H9 (cell line): ENCODE results near the gene ADORA2B. TPM values are rescaled to one million over a fixed set of nuclear protein-coding genes. Genes with fewer than 3 reads are reported as not detected.

Experiments
- DNase-seq: peaks from one replicate; pipeline ENCODE4 v3.0.0-alpha.2; 2017
- H2AFZ ChIP-seq: one replicate; pipeline ENCODE4 v1.6.1; 2013; ENCODE audit warnings: mild to moderate bottlenecking, low read length, control low read depth, moderate library complexity
- H2AK5ac ChIP-seq: 2 replicates; pipeline ENCODE4 v1.6.1; 2013; ENCODE audit warnings: low read length, control low read depth, mixed read lengths; ENCODE audit not compliant: insufficient read length
- H2BK120ac ChIP-seq: one replicate; pipeline ENCODE4 v1.6.1; 2013; ENCODE audit warnings: low read depth, mild to moderate bottlenecking, low read length, control low read depth, inconsistent platforms; ENCODE audit not compliant: poor library complexity, severe bottlenecking
- H2BK12ac ChIP-seq: 2 replicates; pipeline ENCODE4 v1.6.1; 2013; ENCODE audit warnings: low read length, control low read depth, mixed read lengths, low read depth; ENCODE audit not compliant: insufficient read length
- H2BK15ac ChIP-seq: 2 replicates; pipeline ENCODE4 v1.6.1; 2013; ENCODE audit warnings: low read depth, low read length, control low read depth
- H2BK20ac ChIP-seq: one replicate; pipeline ENCODE4 v1.6.1; 2013; ENCODE audit warnings: low read depth, mild to moderate bottlenecking, low read length, control low read depth, inconsistent platforms; ENCODE audit not compliant: poor library complexity, severe bottlenecking
- H2BK5ac ChIP-seq: 2 replicates; pipeline ENCODE4 v1.6.1; 2013; ENCODE audit warnings: low read length, control low read depth, mixed read lengths; ENCODE audit not compliant: insufficient read length
- H3K14ac ChIP-seq: 2 replicates; pipeline ENCODE4 v1.6.1; 2013; ENCODE audit warnings: low read length, control low read depth; ENCODE audit not compliant: insufficient read depth
- H3K18ac ChIP-seq: 2 replicates; pipeline ENCODE4 v1.6.1; 2013; ENCODE audit warnings: low read depth, mild to moderate bottlenecking, mixed read lengths, low read length, control low read depth; ENCODE audit not compliant: insufficient read length
- H3K23ac ChIP-seq: 2 replicates; pipeline ENCODE4 v1.6.1; 2013; ENCODE audit warnings: low read length, control low read depth, mixed read lengths, low read depth; ENCODE audit not compliant: insufficient read length
- H3K23me2 ChIP-seq: 2 replicates; pipeline ENCODE4 v1.6.1; 2013; ENCODE audit warnings: low read depth, mild to moderate bottlenecking, mixed read lengths, low read length, control low read depth; ENCODE audit not compliant: insufficient read length, poor library complexity, severe bottlenecking
- H3K27ac ChIP-seq: 2 replicates; pipeline ENCODE4 v1.5.1; 2013; ENCODE audit warnings: low read length, control low read depth, mixed read lengths, low read depth; ENCODE audit not compliant: insufficient read length
- H3K27me3 ChIP-seq: 2 replicates; pipeline ENCODE4 v1.6.1; 2013; ENCODE audit warnings: low read length, control low read depth, inconsistent platforms; ENCODE audit not compliant: insufficient read depth
- H3K4ac ChIP-seq: 2 replicates; pipeline ENCODE4 v1.6.1; 2013; ENCODE audit warnings: low read depth, mild to moderate bottlenecking, control low read depth, inconsistent platforms, low read length, moderate library complexity
- H3K4me1 ChIP-seq: 2 replicates; pipeline ENCODE4 v1.6.1; 2013; ENCODE audit warnings: low read length, control low read depth, inconsistent platforms; ENCODE audit not compliant: insufficient read depth
- H3K4me2 ChIP-seq: 2 replicates; pipeline ENCODE4 v1.6.1; 2013; ENCODE audit warnings: low read length, control low read depth, mixed read lengths; ENCODE audit not compliant: insufficient read length, insufficient read depth
- H3K56ac ChIP-seq: 2 replicates; pipeline ENCODE4 v1.6.1; 2013; ENCODE audit warnings: low read depth, mild to moderate bottlenecking, mixed read lengths, low read length, control low read depth; ENCODE audit not compliant: insufficient read length
- H3K79me1 ChIP-seq: 2 replicates; pipeline ENCODE4 v1.6.1; 2013; ENCODE audit warnings: low read depth, mild to moderate bottlenecking, moderate library complexity, low read length, control low read depth, inconsistent platforms; ENCODE audit not compliant: insufficient read depth, poor library complexity, severe bottlenecking
- H3K79me2 ChIP-seq: 2 replicates; pipeline ENCODE4 v1.6.1; 2013; ENCODE audit warnings: low read length, control low read depth, inconsistent platforms; ENCODE audit not compliant: insufficient read depth
- H3K9ac ChIP-seq: 2 replicates; pipeline ENCODE4 v1.6.1; 2013; ENCODE audit warnings: low read length, control low read depth, mixed read lengths; ENCODE audit not compliant: insufficient read length; ENCODE audit errors: extremely low read depth
- H3K9me3 ChIP-seq: one replicate; pipeline ENCODE4 v1.6.1; 2013; ENCODE audit warnings: low read depth, low read length, inconsistent platforms; ENCODE audit not compliant: control insufficient read depth
- H3T11ph ChIP-seq: one replicate; pipeline ENCODE4 v1.6.1; 2013; ENCODE audit warnings: mild to moderate bottlenecking, low read length, control low read depth, inconsistent platforms
- H4K20me1 ChIP-seq: one replicate; pipeline ENCODE4 v1.6.1; 2013; ENCODE audit not compliant: control insufficient read depth, insufficient read length, insufficient read depth
- H4K5ac ChIP-seq: 2 replicates; pipeline ENCODE4 v1.6.1; 2013; ENCODE audit warnings: low read depth, mild to moderate bottlenecking, mixed read lengths, low read length, control low read depth; ENCODE audit not compliant: insufficient read length
- H4K8ac ChIP-seq: replicated peaks from 2 replicates; pipeline ENCODE4 v1.6.1; 2013; ENCODE audit warnings: low read length, control low read depth, mixed read lengths, low read depth; ENCODE audit not compliant: insufficient read length
- H4K91ac ChIP-seq: 2 replicates; pipeline ENCODE4 v1.6.1; 2013; ENCODE audit warnings: low read depth, mild to moderate bottlenecking, moderate library complexity, mixed read lengths, low read length, control low read depth; ENCODE audit not compliant: insufficient read length
- H3K27ac Mint-ChIP-seq, 3 experiments: 2 replicates in 2 of 3; 3 replicates in 1 of 3; pipeline ENCODE4 v1.8.0; 2020 to 2021; ENCODE audit warnings: mixed read lengths in 3 of 3, mild to moderate bottlenecking in 1 of 3, moderate library complexity in 1 of 3
- H3K27me3 Mint-ChIP-seq: 2 replicates; pipeline ENCODE4 v1.8.0; 2021; ENCODE audit warnings: low read depth, mild to moderate bottlenecking, moderate library complexity, mixed read lengths
- H3K36me3 Mint-ChIP-seq, 3 experiments: 2 replicates in 2 of 3; 3 replicates in 1 of 3; pipeline ENCODE4 v1.8.0; 2020 to 2021; ENCODE audit warnings: low read depth in 3 of 3, mixed read lengths in 3 of 3; ENCODE audit not compliant: insufficient read depth in 1 of 3
- H3K4me1 Mint-ChIP-seq, 2 experiments: 2 replicates each; pipeline ENCODE4 v1.8.0; 2020; ENCODE audit warnings: mixed read lengths in 2 of 2
- H3K4me3 Mint-ChIP-seq, 2 experiments: 2 replicates in 1 of 2; 3 replicates in 1 of 2; pipeline ENCODE4 v1.8.0; 2020 to 2021; ENCODE audit warnings: mild to moderate bottlenecking in 2 of 2, mixed read lengths in 2 of 2, moderate library complexity in 1 of 2
- H3K9me3 Mint-ChIP-seq, 2 experiments: 2 replicates in 1 of 2; 3 replicates in 1 of 2; pipeline ENCODE4 v1.8.0; 2020; ENCODE audit warnings: mild to moderate bottlenecking in 2 of 2, mixed read lengths in 2 of 2, moderate library complexity in 1 of 2
- CTCF ChIP-seq: fragments of 200-600 bp; sonication (generic); conservative IDR thresholded peaks from 3 replicates; pipeline ENCODE4 v1.8.0; 2021; ENCODE audit warnings: antibody characterized with exemption, mild to moderate bottlenecking
- total RNA-seq: library from RNA; stranded (reverse); gene quantifications from 2 replicates; pipeline ENCODE4 v1.2.1, GENCODE V29; 2021

Gene ADORA2B
- total RNA-seq, 1 experiment from 2014 or later, result 3.1 TPM

GRCh38 chr17:15931394-15931793, 13.5 kb upstream of the ADORA2B start:
- H2BK12ac ChIP-seq, result no peak overlapping the region
- no peak overlapping the region for H4K8ac ChIP-seq
- H3K9me3 Mint-ChIP-seq, result no peaks in the 10 kb centered on the region
- H3K4me1 ChIP-seq, result no peaks in the 10 kb centered on the region
- no peak overlapping the region for H2BK20ac ChIP-seq
- H4K91ac ChIP-seq, result no peak overlapping the region
- no peak overlapping the region for H3K4ac ChIP-seq
- H2BK5ac ChIP-seq, result no peak overlapping the region
- H3K56ac ChIP-seq, result no peak overlapping the region
- H3K4me3 Mint-ChIP-seq, result no peak overlapping the region
- no peak overlapping the region for H2AK5ac ChIP-seq
- no peak for DNase-seq
- no peaks in the 10 kb centered on the region for H3K79me2 ChIP-seq
- no peak for TF ChIP-seq CTCF
- H3K9ac ChIP-seq, result no peak overlapping the region
- H4K20me1 ChIP-seq, result no peaks in the 10 kb centered on the region
- H4K5ac ChIP-seq, result no peak overlapping the region
- no peak overlapping the region for H3K27ac ChIP-seq
- H3K36me3 Mint-ChIP-seq, result no peaks in the 10 kb centered on the region
- H3K18ac ChIP-seq, result no peak overlapping the region
- H3K23me2 ChIP-seq, result no peaks in the 10 kb centered on the region
- no peak overlapping the region for H3K14ac ChIP-seq
- no peak overlapping the region for H3K23ac ChIP-seq
- H3K4me1 Mint-ChIP-seq, result peaks cover 8% of the 10 kb centered on the region in 2 experiments
- no peak overlapping the region for H2AFZ ChIP-seq
- H3K27me3 ChIP-seq, result no peaks in the 10 kb centered on the region
- H3K4me2 ChIP-seq, result no peak overlapping the region
- H3T11ph ChIP-seq, result no peak overlapping the region
- H2BK15ac ChIP-seq, result no peak overlapping the region
- H3K9me3 ChIP-seq, result no peaks in the 10 kb centered on the region
- peaks cover 9% of the 10 kb centered on the region for H3K27me3 Mint-ChIP-seq
- no peaks in the 10 kb centered on the region for H3K79me1 ChIP-seq
- H2BK120ac ChIP-seq, result no peak overlapping the region
- no peak overlapping the region for H3K27ac Mint-ChIP-seq
